Common myeloid progenitor, CD34-positive (primary cell): ENCODE measurements around the gene ADAMTS4.
"Not testable (repeated sequence)": the region's sequence is repeated elsewhere in the genome, so short reads cannot be mapped to it uniquely, and the experiment has no call there.

Experiments
- CTCF ChIA-PET: fragments of 350-600 bp; sonication (Branson Sonifier 250); formaldehyde crosslinking; loops from one replicate; lab custom pipeline; 2021; ENCODE audit warnings: antibody characterized with exemption; lab: Charles Lee
- POLR2A ChIA-PET: fragments of 350-600 bp; sonication (Branson Sonifier 250); formaldehyde crosslinking; loops from one replicate; lab custom pipeline; 2021; ENCODE audit warnings: antibody characterized with exemption; lab: Charles Lee
- DNase-seq, 3 donors: peaks; one replicate each; pipeline versions ENCODE4 v3.0.0 to v3.0.0-alpha.2; 2013
- H3K27ac ChIP-seq, 2 experiments: 1 replicate in 1 of 2; 2 replicates in 1 of 2; pipeline ENCODE4 v1.7.0; 2013; ENCODE audit warnings: inconsistent platforms in 2 of 2, low read length in 2 of 2, mild to moderate bottlenecking in 2 of 2, low read depth in 1 of 2, moderate library complexity in 1 of 2; ENCODE audit not compliant: severe bottlenecking in 2 of 2, insufficient read depth in 1 of 2, poor library complexity in 1 of 2
- H3K27me3 ChIP-seq, 5 experiments: replicated peaks in 2 of 5; 1 replicate in 3 of 5; 2 replicates in 2 of 5; pipeline versions ENCODE4 v1.6.1 to v1.7.0; 2013; ENCODE audit warnings: low read length in 4 of 5, mild to moderate bottlenecking in 2 of 5, moderate library complexity in 2 of 5, inconsistent platforms in 1 of 5; ENCODE audit not compliant: insufficient read depth in 5 of 5, control insufficient read depth in 4 of 5
- H3K36me3 ChIP-seq, 4 experiments: 1 replicate in 2 of 4; 2 replicates in 2 of 4; pipeline versions ENCODE4 v1.6.1 to v1.7.0; 2013; ENCODE audit warnings: low read length in 3 of 4, control low read depth in 1 of 4, mild to moderate bottlenecking in 1 of 4; ENCODE audit not compliant: control insufficient read depth in 4 of 4, insufficient read depth in 4 of 4
- H3K4me1 ChIP-seq, 4 experiments: 1 replicate in 3 of 4; 2 replicates in 1 of 4; pipeline versions ENCODE4 v1.6.1 to v1.7.1; 2013; ENCODE audit warnings: low read length in 3 of 4, mild to moderate bottlenecking in 3 of 4, control low read depth in 1 of 4, inconsistent platforms in 1 of 4, moderate library complexity in 1 of 4; ENCODE audit not compliant: control insufficient read depth in 4 of 4, insufficient read depth in 4 of 4; ENCODE audit errors: control extremely low read depth in 1 of 4
- H3K4me3 ChIP-seq, 7 experiments: 1 replicate in 4 of 7; 2 replicates in 3 of 7; pipeline versions ENCODE4 v1.5.1 to v1.7.0; 2013; ENCODE audit warnings: mild to moderate bottlenecking in 7 of 7, low read length in 6 of 7, moderate library complexity in 6 of 7, inconsistent platforms in 2 of 7, low read depth in 2 of 7, control low read depth in 1 of 7; ENCODE audit not compliant: insufficient read depth in 4 of 7, control insufficient read depth in 1 of 7; ENCODE audit errors: extremely low read depth in 1 of 7
- H3K9me3 ChIP-seq, 5 experiments: 1 replicate in 4 of 5; 2 replicates in 1 of 5; pipeline versions ENCODE4 v1.6.1 to v1.7.1; 2013; ENCODE audit warnings: low read length in 4 of 5, mild to moderate bottlenecking in 2 of 5, inconsistent platforms in 1 of 5, low read depth in 1 of 5, moderate library complexity in 1 of 5; ENCODE audit not compliant: control insufficient read depth in 4 of 5, insufficient read depth in 2 of 5; ENCODE audit errors: control extremely low read depth in 1 of 5
- WGBS: methylation state at CpG from one replicate; pipeline ENCODE4 v1.1.5; 2013; ENCODE audit not compliant: insufficient coverage; 5-methylcytosine and 5-hydroxymethylcytosine counted together

Gene ADAMTS4

DNA sequence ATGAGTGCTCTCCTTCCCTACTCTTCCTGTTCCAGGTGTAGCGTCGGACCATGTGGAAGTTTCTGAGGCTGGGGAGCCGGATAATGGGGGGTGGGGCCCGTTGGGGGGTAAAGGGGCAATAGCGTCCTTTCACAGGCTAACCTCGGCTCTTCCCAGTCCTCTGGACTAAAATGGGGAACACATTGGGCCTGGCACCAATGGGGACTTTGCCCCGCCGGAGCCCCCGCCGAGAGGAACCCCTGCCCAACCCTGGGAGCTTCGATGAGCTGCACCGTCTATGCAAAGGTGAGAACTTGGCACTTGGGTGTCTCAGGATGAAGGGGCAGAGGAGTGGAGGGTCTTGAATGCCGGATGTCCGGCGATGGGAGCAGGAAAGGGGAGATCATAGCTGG is 27.5 kb upstream of the ADAMTS4 start:
- peak overlapping the region; percentile 60 to 99 (median 90) for H3K4me3 ChIP-seq
- no peaks in the 10 kb centered on the region for H3K27me3 ChIP-seq
- POLR2A ChIA-PET = interaction anchor here (1.0 kb wide), 2 partner anchors 24 to 88 kb away, joined by 9 to 11 read pairs; partner anchors contain the start of genes NDUFS2 and SDHC
- peak overlapping the region in 1 of 2 experiments; percentile 67 for H3K27ac ChIP-seq
- no peak for DNase-seq
- H3K36me3 ChIP-seq = peaks cover 7 to 27% (median 17%) of the 10 kb centered on the region in 4 experiments
- 14% methylated on average over 9 of the region's 15 CpGs for WGBS
- CTCF ChIA-PET = interaction anchor here (0.8 to 16.6 kb wide), 30 partner anchors 10 to 157 kb away, joined by 3 to 316 read pairs (median 6); partner anchors contain the start of genes ADAMTS4, CFAP126, FCER1G and NDUFS2
- no peaks in the 10 kb centered on the region for H3K9me3 ChIP-seq
- H3K4me1 ChIP-seq = peaks cover 2 to 33% (median 30%) of the 10 kb centered on the region in 4 experiments

DNA sequence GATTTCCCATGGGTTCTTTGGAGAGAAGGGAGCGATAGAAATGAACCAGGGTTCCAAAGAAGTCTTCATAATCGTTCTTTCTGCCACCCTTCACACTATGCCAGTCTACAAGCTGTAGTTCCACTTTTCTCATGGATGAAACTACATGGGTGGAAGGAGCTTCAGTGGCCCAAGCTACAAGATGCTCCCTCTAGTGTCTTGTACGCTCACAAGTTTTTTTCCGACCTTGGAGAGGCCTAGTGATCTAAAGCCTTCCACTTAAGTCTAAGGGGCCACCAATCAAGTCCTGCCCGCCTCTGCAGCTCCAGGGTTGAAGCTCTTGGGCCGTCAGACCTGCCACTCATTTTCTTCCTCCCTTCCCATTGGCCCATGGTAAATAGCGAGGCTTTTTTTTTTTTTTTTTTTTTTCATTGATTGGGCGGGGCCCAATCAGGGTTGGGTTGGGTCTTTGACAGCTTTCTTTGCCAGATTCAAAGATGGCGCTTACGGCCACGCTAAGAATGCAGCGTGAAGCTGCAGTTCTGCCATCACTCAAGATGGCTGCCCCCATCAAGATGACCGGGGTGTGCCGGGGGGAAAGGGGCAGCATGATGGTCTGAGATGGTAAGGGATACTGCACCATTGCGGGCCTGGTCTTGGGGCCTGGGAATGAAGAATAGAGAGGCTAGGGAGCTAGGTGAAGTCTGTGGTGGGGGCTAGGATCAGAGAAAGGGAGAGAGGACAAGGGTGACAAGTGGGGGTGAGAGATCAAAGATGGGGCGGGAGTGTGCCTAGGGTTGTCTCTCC is 26.9 kb upstream of the ADAMTS4 start, which contains the start of gene TOMM40L:
TSS of gene TOMM40L (plus strand) at position 527 of the 786 bp plus-strand sequence. CDS start 430 bp downstream, outside the sequence.
- Histone ChIP-seq H3K9me3 (no peaks in the 10 kb centered on the region), H3K4me1 (peaks cover 2 to 33% (median 30%) of the 10 kb centered on the region in 4 experiments), H3K36me3 (peaks cover 7 to 26% (median 14%) of the 10 kb centered on the region in 4 experiments), H3K27ac (peak within 1 kb of the TSS in 1 of 2 experiments; percentile 67), H3K27me3 (no peaks in the 10 kb centered on the region), H3K4me3 (peak within 1 kb of the TSS; percentile 60 to 99 (median 90))
- peak; percentile 100 for DNase-seq
- CTCF ChIA-PET = interaction anchor here (0.6 to 16.6 kb wide), 29 partner anchors 9 to 156 kb away, joined by 3 to 316 read pairs (median 5); partner anchors contain the start of genes ADAMTS4, CFAP126, FCER1G and NDUFS2
- WGBS = 2% methylated on average over 7 of the region's 16 CpGs
- POLR2A ChIA-PET = interaction anchor here (0.5 to 1.1 kb wide), 4 partner anchors 20 to 89 kb away, joined by 4 to 11 read pairs (median 7); partner anchors contain the start of genes NDUFS2 and SDHC

DNA sequence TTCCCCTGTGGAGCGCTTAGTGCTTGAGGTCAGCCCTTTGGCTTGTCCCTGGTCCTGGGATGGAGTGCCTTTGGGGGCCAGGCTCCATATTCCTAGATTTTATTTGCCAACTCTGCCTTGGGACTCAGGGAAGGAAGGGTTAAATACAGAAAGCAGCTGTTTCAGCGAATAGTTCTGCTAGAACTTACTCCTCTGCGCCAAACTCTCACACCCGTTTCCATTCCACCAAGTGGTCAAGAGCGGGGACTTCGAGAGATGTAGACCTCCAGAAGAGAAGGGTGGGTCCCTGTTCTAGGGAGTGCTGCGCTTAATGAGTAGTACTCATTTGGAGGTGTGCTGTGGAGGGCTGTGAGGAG is 26.3 kb upstream of the ADAMTS4 start:
- ChIA-PET CTCF (interaction anchor here (0.6 to 16.6 kb wide), 24 partner anchors 9 to 157 kb away, joined by 3 to 316 read pairs (median 8); partner anchors contain the start of genes ADAMTS4, CFAP126, FCER1G and NDUFS2), POLR2A (interaction anchor here (0.7 to 1.1 kb wide), 4 partner anchors 20 to 89 kb away, joined by 3 to 11 read pairs (median 7); partner anchors contain the start of genes NDUFS2 and SDHC)
- peaks cover 4 to 20% (median 13%) of the 10 kb centered on the region in 4 experiments for H3K36me3 ChIP-seq
- WGBS = 87% methylated on average over 5 of the region's 7 CpGs
- H3K27me3 ChIP-seq = no peaks in the 10 kb centered on the region
- no peak overlapping the region for H3K27ac ChIP-seq
- H3K4me1 ChIP-seq = peaks cover 2 to 33% (median 30%) of the 10 kb centered on the region in 4 experiments
- H3K4me3 ChIP-seq = peak overlapping the region in 2 of 7 experiments; percentile 30 to 34
- no peaks in the 10 kb centered on the region for H3K9me3 ChIP-seq
- DNase-seq = no peak

DNA sequence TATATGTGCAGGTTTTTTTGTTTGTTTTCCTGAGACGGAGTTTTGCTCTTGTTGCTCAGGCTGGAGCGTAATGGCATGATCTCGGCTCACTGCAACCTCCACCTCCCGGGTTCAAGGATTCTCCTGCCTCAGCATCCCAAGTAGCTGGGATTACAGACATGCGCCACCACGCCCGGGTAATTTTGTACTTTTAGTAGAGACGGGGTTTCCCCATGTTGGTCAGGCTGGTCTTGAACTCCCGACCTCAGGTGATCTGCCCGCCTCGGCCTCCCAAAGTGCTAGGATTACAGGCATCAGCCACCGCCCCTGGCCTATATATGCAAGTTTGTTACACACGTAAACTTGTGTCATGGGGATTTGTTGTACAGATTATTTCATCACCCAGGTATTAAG is 25.8 kb upstream of the ADAMTS4 start:
- H3K4me1 ChIP-seq = peaks cover 2 to 33% (median 30%) of the 10 kb centered on the region in 4 experiments
- peaks cover 4 to 19% (median 10%) of the 10 kb centered on the region in 4 experiments for H3K36me3 ChIP-seq
- H3K27ac ChIP-seq, H3K27me3 ChIP-seq, DNase-seq, H3K9me3 ChIP-seq, H3K4me3 ChIP-seq: not testable (repeated sequence)
- 100% methylated on average over 12 of the region's 13 CpGs for WGBS
- ChIA-PET POLR2A (interaction anchor here (0.7 kb wide), 1 partner anchor 88 kb away, joined by 3 read pairs; no protein-coding TSS in a partner anchor), CTCF (interaction anchor here (0.8 to 16.6 kb wide), 11 partner anchors 8 to 157 kb away, joined by 3 to 316 read pairs (median 9); partner anchors contain the start of genes NDUFS2 and SDHC)

DNA sequence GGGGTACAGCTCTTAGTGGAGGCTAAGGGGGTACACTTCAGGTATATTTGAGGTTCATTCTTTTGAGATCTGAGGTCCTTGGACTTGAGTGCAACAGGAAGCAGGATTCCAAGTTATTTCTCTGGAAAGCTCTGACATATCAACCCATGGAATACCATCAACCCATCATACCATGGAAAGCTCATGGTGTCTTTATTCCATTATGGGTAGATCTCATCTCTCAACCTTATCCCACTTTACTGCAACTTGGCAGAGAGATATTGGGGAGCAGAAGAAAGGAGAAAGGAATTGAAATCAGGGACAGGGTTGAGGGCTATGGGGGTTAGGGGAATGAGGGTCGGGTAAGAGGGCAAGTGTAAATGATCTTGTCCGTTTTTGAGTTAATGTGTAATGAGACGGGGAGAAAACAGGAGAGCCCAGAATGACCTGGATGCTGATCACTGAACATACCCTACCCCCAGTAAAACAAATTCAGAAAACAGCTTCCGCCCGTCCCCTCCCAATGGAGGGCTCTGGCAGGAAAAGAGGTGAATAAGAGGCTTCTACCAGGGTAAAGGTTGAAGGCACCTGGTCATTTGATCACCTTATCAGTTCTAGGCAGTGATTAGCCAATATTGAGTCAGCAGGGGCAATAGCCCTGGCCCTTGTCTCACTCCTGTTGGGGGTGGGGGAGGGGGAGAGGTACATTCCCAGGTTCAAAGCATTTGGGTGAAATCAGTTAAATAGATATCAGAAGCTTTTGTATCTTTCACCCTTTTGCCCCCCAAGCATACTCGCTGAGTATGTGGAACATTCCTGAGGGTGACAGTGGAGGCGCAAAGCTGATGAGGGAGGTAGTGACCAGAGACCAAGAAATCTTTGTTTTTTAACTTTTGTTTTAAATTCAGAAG is 25.2 kb upstream of the ADAMTS4 start:
- Histone ChIP-seq H3K4me3 (no peak overlapping the region), H3K27me3 (no peaks in the 10 kb centered on the region), H3K27ac (no peak overlapping the region), H3K4me1 (peaks cover 2 to 33% (median 30%) of the 10 kb centered on the region in 4 experiments), H3K9me3 (no peaks in the 10 kb centered on the region), H3K36me3 (peaks cover under 1 to 19% (median 5%) of the 10 kb centered on the region in 4 experiments)
- POLR2A ChIA-PET = interaction anchor here (0.7 kb wide), 1 partner anchor 89 kb away, joined by 3 read pairs; no protein-coding TSS in a partner anchor
- no peak for DNase-seq
- whole genome bisulfite sequencing = 100% methylated on average over 2 of the region's 7 CpGs
- CTCF ChIA-PET = interaction anchor here (0.6 to 16.6 kb wide), 13 partner anchors 8 to 158 kb away, joined by 3 to 316 read pairs (median 5); partner anchors contain the start of genes CFAP126 and NDUFS2
